Naive thymus-derived CD4-positive, alpha-beta T cell (primary cell): ENCODE results near the gene PID1. TPM values are rescaled to one million over a fixed set of nuclear protein-coding genes. Genes with fewer than 3 reads are reported as not detected.

Experiments used
- ATAC-seq: fragments of 150-1000 bp; cut with Tn5 transposase; 2 replicates; pipeline ENCODE4 v1.10.0; 2021; ENCODE audit warnings: mild to moderate bottlenecking, moderate library complexity
- CTCF ChIA-PET: fragments of 350-600 bp; sonication (Branson Sonifier 250); formaldehyde crosslinking; loops from one replicate; lab custom pipeline; 2021; ENCODE audit warnings: antibody characterized with exemption; lab: Charles Lee
- POLR2A ChIA-PET: fragments of 350-600 bp; sonication (Branson Sonifier 250); formaldehyde crosslinking; loops from one replicate; lab custom pipeline; 2021; ENCODE audit warnings: antibody characterized with exemption, inconsistent platforms; lab: Charles Lee
- DNase-seq, 9 donors: peaks; one replicate each; pipeline versions ENCODE4 v3.0.0 to v3.0.0-alpha.2; 2020 to 2022; ENCODE audit warnings: mixed read lengths in 1 of 9
- H3K27ac ChIP-seq: one replicate; pipeline ENCODE4 v1.7.0; 2013; ENCODE audit warnings: mild to moderate bottlenecking, low read depth, low read length, moderate library complexity
- H3K27me3 ChIP-seq, 2 donors: one replicate each; pipeline ENCODE4 v1.7.0; 2013; ENCODE audit warnings: low read length in 2 of 2, mild to moderate bottlenecking in 2 of 2, moderate library complexity in 2 of 2; ENCODE audit not compliant: control insufficient read depth in 2 of 2, insufficient read depth in 2 of 2
- H3K36me3 ChIP-seq, 3 experiments: 1 replicate in 2 of 3; 2 replicates in 1 of 3; pipeline ENCODE4 v1.7.0; 2013; ENCODE audit warnings: low read length in 3 of 3, mild to moderate bottlenecking in 3 of 3, moderate library complexity in 1 of 3; ENCODE audit not compliant: insufficient read depth in 3 of 3, control insufficient read depth in 2 of 3
- H3K4me1 ChIP-seq, 2 donors: one replicate each; pipeline ENCODE4 v1.7.0; 2013; ENCODE audit warnings: low read length in 2 of 2, mild to moderate bottlenecking in 2 of 2, moderate library complexity in 1 of 2; ENCODE audit not compliant: control insufficient read depth in 2 of 2, insufficient read depth in 2 of 2
- H3K4me3 ChIP-seq: 2 replicates; pipeline ENCODE4 v1.7.0; 2013; ENCODE audit warnings: mild to moderate bottlenecking, low read length
- H3K9me3 ChIP-seq, 3 experiments: 1 replicate in 2 of 3; 2 replicates in 1 of 3; pipeline ENCODE4 v1.7.0; 2013; ENCODE audit warnings: low read length in 3 of 3; ENCODE audit not compliant: control insufficient read depth in 2 of 3
- H3K27ac Mint-ChIP-seq, 9 donors: one replicate each; pipeline ENCODE4 v1.8.0; 2020 to 2022; ENCODE audit warnings: mixed read lengths in 9 of 9, mild to moderate bottlenecking in 8 of 9, moderate library complexity in 5 of 9, inconsistent platforms in 2 of 9
- H3K27me3 Mint-ChIP-seq, 5 donors: one replicate each; pipeline ENCODE4 v1.8.0; 2021 to 2022; ENCODE audit warnings: mixed read lengths in 5 of 5, mild to moderate bottlenecking in 1 of 5
- H3K36me3 Mint-ChIP-seq, 5 donors: one replicate each; pipeline ENCODE4 v1.8.0; 2020 to 2022; ENCODE audit warnings: mixed read lengths in 5 of 5, mild to moderate bottlenecking in 3 of 5, inconsistent platforms in 1 of 5
- H3K4me1 Mint-ChIP-seq, 7 donors: one replicate each; pipeline ENCODE4 v1.8.0; 2020 to 2022; ENCODE audit warnings: mixed read lengths in 7 of 7, mild to moderate bottlenecking in 3 of 7, inconsistent platforms in 1 of 7
- H3K4me3 Mint-ChIP-seq, 10 donors: one replicate each; pipeline ENCODE4 v1.8.0; 2020 to 2022; ENCODE audit warnings: mild to moderate bottlenecking in 10 of 10, mixed read lengths in 10 of 10, moderate library complexity in 6 of 10, inconsistent platforms in 2 of 10
- H3K9me3 Mint-ChIP-seq, 11 donors: one replicate each; pipeline ENCODE4 v1.8.0; 2020 to 2022; ENCODE audit warnings: mixed read lengths in 11 of 11, mild to moderate bottlenecking in 4 of 11, inconsistent platforms in 1 of 11, moderate library complexity in 1 of 11
- intact Hi-C, 2 donors: fragments of 100-400 bp; cut with micrococcal nuclease; formaldehyde crosslinking; loops; one replicate each; pipeline ENCODE4 v1.15.1; 2023
- polyA plus RNA-seq, 2 donors: library from polyadenylated mRNA; unstranded; fragments of 300-500 nt; fragmentation: Illumina TruSeq; gene quantifications; one replicate each; pipeline ENCODE4 v1.2.3, GENCODE V29; 2021
- total RNA-seq, 6 experiments: library from RNA in 5 of 6; stranded (reverse) in 5 of 6; gene quantifications; 1 replicate in 5 of 6; 2 replicates in 1 of 6; pipeline ENCODE4 v1.2.3 and lab custom pipeline; 2021 to 2026

Gene PID1
- total and polyA plus RNA-seq, 7 experiments from 2014 or later, result 0.07 to 5.3 (median 1.1) TPM; not detected in 2

GRCh38 chr2:229096409-229097066 lies 174.5 kb downstream of the PID1 start:
- H3K36me3 ChIP-seq, result no peaks in the 10 kb centered on the region
- no peak overlapping the region for H3K4me3 ChIP-seq
- POLR2A ChIA-PET, result no interaction called here

GRCh38 chr2:229095472-229095871 lies 175.6 kb downstream of the PID1 start:
- ChIA-PET POLR2A (no interaction called here), CTCF (no interaction called here)
- H3K27ac Mint-ChIP-seq, result no peak overlapping the region
- H3K9me3 Mint-ChIP-seq, result peaks cover 0 to 9% (median 2%) of the 10 kb centered on the region in 11 donors
- H3K4me3 ChIP-seq, result no peak overlapping the region
- H3K36me3 ChIP-seq, result no peaks in the 10 kb centered on the region
- H3K27me3 ChIP-seq, result no peaks in the 10 kb centered on the region
- H3K27me3 Mint-ChIP-seq, result no peaks in the 10 kb centered on the region
- intact Hi-C loops, result no loop called here
- DNase-seq (no peak), ATAC-seq (no peak)
- H3K36me3 Mint-ChIP-seq, result peaks cover 0 to 3% (median 0%) of the 10 kb centered on the region in 5 donors
- H3K9me3 ChIP-seq, result no peaks in the 10 kb centered on the region
- no peak overlapping the region for H3K27ac ChIP-seq
- no peaks in the 10 kb centered on the region for H3K4me1 Mint-ChIP-seq
- H3K4me3 Mint-ChIP-seq, result no peak overlapping the region
- H3K4me1 ChIP-seq, result no peaks in the 10 kb centered on the region

More at GRCh38 chr2:229096409-229097066, 174.5 kb downstream of the PID1 start:
- Mint-ChIP-seq H3K27ac (no peak overlapping the region), H3K36me3 (peaks cover 0 to 3% (median 0%) of the 10 kb centered on the region in 5 donors), H3K27me3 (no peaks in the 10 kb centered on the region), H3K9me3 (peaks cover 0 to 9% (median 2%) of the 10 kb centered on the region in 11 donors), H3K4me3 (no peak overlapping the region), H3K4me1 (no peaks in the 10 kb centered on the region)
- no peak overlapping the region for H3K27ac ChIP-seq
- H3K27me3 ChIP-seq, result no peaks in the 10 kb centered on the region
- CTCF ChIA-PET, result interaction anchor here (0.6 kb wide), 1 partner anchor 148 kb away, joined by 3 read pairs; no protein-coding TSS in a partner anchor
- intact Hi-C loops, result no loop called here
- DNase-seq (no peak), ATAC-seq (no peak)
- H3K4me1 ChIP-seq, result no peaks in the 10 kb centered on the region
- no peaks in the 10 kb centered on the region for H3K9me3 ChIP-seq

- H3K9me3 ChIP-seq, result no peaks in the 10 kb centered on the region
- Mint-ChIP-seq H3K4me1 (peaks cover 0 to 2% (median 0%) of the 10 kb centered on the region in 7 donors), H3K9me3 (peaks cover 0 to 10% (median 2%) of the 10 kb centered on the region in 11 donors), H3K4me3 (no peak overlapping the region), H3K27me3 (no peaks in the 10 kb centered on the region), H3K36me3 (peaks cover 0 to 3% (median 0%) of the 10 kb centered on the region in 5 donors), H3K27ac (no peak overlapping the region)
- H3K4me3 ChIP-seq, result no peak overlapping the region
- POLR2A ChIA-PET, result no interaction called here
- CTCF ChIA-PET, result no interaction called here
- H3K36me3 ChIP-seq, result no peaks in the 10 kb centered on the region
- DNase-seq (no peak), ATAC-seq (no peak)
- H3K27me3 ChIP-seq, result no peaks in the 10 kb centered on the region
- intact Hi-C loops, result no loop called here
- H3K4me1 ChIP-seq, result no peaks in the 10 kb centered on the region
- H3K27ac ChIP-seq, result no peak overlapping the region
These were observed 180.9 kb downstream of the PID1 start for GRCh38 chr2:229090225-229090624.

DNA sequence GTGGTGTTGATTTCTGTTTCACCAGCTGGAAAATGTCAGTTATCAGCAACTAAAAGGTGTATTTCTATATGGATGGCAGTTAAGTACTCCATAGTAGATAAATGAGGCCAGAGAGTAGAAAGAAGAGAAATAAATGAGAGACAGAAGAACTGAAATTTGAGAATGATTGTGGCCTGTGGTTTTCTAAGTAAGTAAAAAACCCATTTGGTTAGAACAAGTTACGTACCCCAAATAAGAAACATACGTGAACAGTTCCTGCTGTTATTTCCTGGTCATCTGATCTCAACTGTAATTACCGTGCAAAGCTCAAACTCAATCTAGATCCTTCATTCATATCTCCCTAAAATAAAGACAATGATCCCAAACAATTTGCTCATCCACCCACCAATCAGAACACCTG lies 181.3 kb downstream of the PID1 start:
- DNase-seq (no peak), ATAC-seq (no peak)
- Mint-ChIP-seq H3K9me3 (peaks cover 0 to 10% (median 1%) of the 10 kb centered on the region in 11 donors), H3K4me1 (peaks cover 0 to 2% (median 0%) of the 10 kb centered on the region in 7 donors), H3K27me3 (no peaks in the 10 kb centered on the region), H3K36me3 (peaks cover 0 to 3% (median 0%) of the 10 kb centered on the region in 5 donors), H3K27ac (no peak overlapping the region), H3K4me3 (no peak overlapping the region)
- Histone ChIP-seq H3K27me3 (no peaks in the 10 kb centered on the region), H3K27ac (no peak overlapping the region), H3K4me3 (no peak overlapping the region), H3K9me3 (no peaks in the 10 kb centered on the region), H3K4me1 (no peaks in the 10 kb centered on the region), H3K36me3 (no peaks in the 10 kb centered on the region)
- intact Hi-C loops, result no loop called here
- CTCF ChIA-PET, result no interaction called here
- POLR2A ChIA-PET, result no interaction called here

DNA sequence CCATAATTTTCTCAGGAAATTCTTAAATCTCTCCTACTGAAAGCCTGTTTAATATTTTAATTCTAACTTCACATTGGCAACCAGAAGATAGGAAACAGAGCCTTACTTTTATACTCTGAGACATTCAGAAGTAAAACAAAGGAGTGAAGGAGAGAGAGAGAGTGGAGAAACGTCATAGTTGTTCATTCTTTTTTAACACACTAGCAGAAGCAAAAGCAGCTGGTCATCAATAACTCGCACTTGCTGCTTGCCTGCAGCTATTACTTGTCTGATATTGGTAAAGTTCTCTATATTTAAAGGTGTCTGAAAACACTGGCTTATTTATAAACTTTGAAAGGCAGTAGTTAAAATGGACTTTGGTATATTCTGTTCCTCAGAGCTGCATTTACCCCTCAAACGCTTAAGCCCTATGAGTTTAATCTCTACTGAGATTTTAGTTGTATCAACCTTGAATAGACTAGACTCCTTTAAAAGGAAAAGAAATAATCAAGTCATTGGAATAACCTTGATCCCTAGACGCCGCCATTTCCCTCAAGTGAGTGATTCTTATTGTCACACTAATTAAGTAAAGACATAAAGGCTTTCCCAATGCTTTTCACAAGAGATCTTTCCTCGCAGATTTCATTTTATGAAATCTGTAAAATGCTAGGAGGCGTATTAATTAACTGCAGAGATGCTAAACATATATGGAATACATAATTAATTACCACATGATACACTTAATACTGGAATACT lies 182.0 kb downstream of the PID1 start:
- H3K4me3 Mint-ChIP-seq, result no peak overlapping the region
- no peaks in the 10 kb centered on the region for H3K27me3 Mint-ChIP-seq
- no peak overlapping the region for H3K4me3 ChIP-seq
- no peaks in the 10 kb centered on the region for H3K4me1 ChIP-seq
- H3K36me3 Mint-ChIP-seq, result peaks cover 0 to 3% (median 0%) of the 10 kb centered on the region in 5 donors
- H3K27me3 ChIP-seq, result no peaks in the 10 kb centered on the region
- DNase-seq, result no peak
- ChIA-PET POLR2A (no interaction called here), CTCF (no interaction called here)
- H3K36me3 ChIP-seq, result no peaks in the 10 kb centered on the region
- H3K9me3 Mint-ChIP-seq, result peaks cover 0 to 10% (median 1%) of the 10 kb centered on the region in 11 donors
- intact Hi-C loops, result no loop called here
- H3K9me3 ChIP-seq, result no peaks in the 10 kb centered on the region
- H3K27ac ChIP-seq, result no peak overlapping the region
- ATAC-seq, result no peak
- H3K27ac Mint-ChIP-seq, result no peak overlapping the region
- peaks cover 0 to 2% (median 0%) of the 10 kb centered on the region in 7 donors for H3K4me1 Mint-ChIP-seq

GRCh38 chr2:229088517-229088913 lies 182.6 kb downstream of the PID1 start:
- Histone ChIP-seq H3K4me1 (no peaks in the 10 kb centered on the region), H3K27ac (no peak overlapping the region), H3K4me3 (no peak overlapping the region), H3K9me3 (no peaks in the 10 kb centered on the region), H3K36me3 (no peaks in the 10 kb centered on the region), H3K27me3 (no peaks in the 10 kb centered on the region)
- no peak for DNase-seq
- Mint-ChIP-seq H3K36me3 (peaks cover 0 to 3% (median 0%) of the 10 kb centered on the region in 5 donors), H3K9me3 (peaks cover 0 to 9% (median 1%) of the 10 kb centered on the region in 11 donors), H3K4me1 (peaks cover 0 to 2% (median 0%) of the 10 kb centered on the region in 7 donors), H3K27me3 (no peaks in the 10 kb centered on the region), H3K4me3 (no peak overlapping the region), H3K27ac (no peak overlapping the region)
- POLR2A ChIA-PET, result no interaction called here
- intact Hi-C loops, result no loop called here
- CTCF ChIA-PET, result no interaction called here
- ATAC-seq, result no peak
